Testis (tissue), 3 donors: ENCODE data around the gene NUP93. TPM values are rescaled to one million over a fixed set of nuclear protein-coding genes. Genes with fewer than 3 reads are reported as not detected.
"Not testable (repeated sequence)": the region's sequence is repeated elsewhere in the genome, so short reads cannot be mapped to it uniquely, and the experiment has no call there.

Source experiments
- DNase-seq: peaks from one replicate; pipeline ENCODE4 v3.0.0-alpha.2; 2019
- H3K27ac ChIP-seq, 2 donors: fragments of 200-600 bp; sonication (generic); one replicate each; pipeline ENCODE4 v1.5.1; 2019
- H3K27me3 ChIP-seq: fragments of 200-600 bp; sonication (generic); one replicate; pipeline ENCODE4 v1.5.1; 2019
- H3K36me3 ChIP-seq: fragments of 200-600 bp; sonication (generic); one replicate; pipeline ENCODE4 v1.5.1; 2017; ENCODE audit warnings: low read depth; ENCODE audit errors: missing control alignments
- H3K4me1 ChIP-seq: fragments of 200-600 bp; sonication (generic); one replicate; pipeline ENCODE4 v1.5.1; 2019
- H3K4me3 ChIP-seq, 2 donors: fragments of 200-600 bp; sonication (generic); one replicate each; pipeline ENCODE4 v1.5.1; 2017 to 2019
- H3K9me3 ChIP-seq: fragments of 200-600 bp; sonication (generic); one replicate; pipeline ENCODE4 v1.5.1; 2017
- CTCF ChIP-seq, 3 experiments: fragments of 450-650 bp in 2 of 3; fragments of 200-600 bp in 1 of 3; sonication (generic) in 1 of 3; IDR thresholded peaks; one replicate each; pipeline ENCODE4 v1.5.1; 2016 to 2019; ENCODE audit warnings: antibody characterized with exemption in 3 of 3, mild to moderate bottlenecking in 2 of 3, moderate library complexity in 1 of 3
- POLR2A ChIP-seq: fragments of 450-650 bp; IDR thresholded peaks from one replicate; pipeline ENCODE4 v1.6.1; 2017; ENCODE audit warnings: antibody characterized with exemption, mild to moderate bottlenecking, moderate library complexity
- WGBS, 2 donors: methylation state at CpG; one replicate each; pipeline ENCODE4 v1.1.5; 2018; 5-methylcytosine and 5-hydroxymethylcytosine counted together
- intact Hi-C: fragments of 100-400 bp; cut with DNase I; formaldehyde crosslinking; loops from one replicate; pipeline ENCODE4 v1.15.1; 2023; ENCODE audit warnings: low total_unique reads
- polyA plus RNA-seq: library from polyadenylated mRNA; stranded (reverse); fragments of 350-450 nt; fragmentation: Illumina TruSeq; extraction: RNeasy Lipid Tissue Mini Kit (QIAGEN cat#74804); gene quantifications from one replicate; pipeline ENCODE4 v1.2.3, GENCODE V29; 2014; ENCODE audit warnings: low read depth, low replicate concordance; ENCODE audit not compliant: insufficient read depth
- total RNA-seq, 2 donors: library from RNA; depleted of rRNA; stranded (reverse); fragments of >200 nt; gene quantifications; one replicate each; pipeline ENCODE4 v1.2.3, GENCODE V29; 2016

Gene NUP93
- total and polyA plus RNA-seq, 3 donors from 2014 or later = 94.2 to 147 (median 102) TPM

GRCh38 chr16:56797861-56798260 lies 67.9 kb downstream of the NUP93 start:
- intact Hi-C loops = no loop called here
- 84 to 91% methylated on average over 2 of the region's 2 CpGs for WGBS, 2 donors
- no peaks in the 10 kb centered on the region for H3K9me3 ChIP-seq
- no peak overlapping the region for H3K27ac ChIP-seq
- no peaks in the 10 kb centered on the region for H3K36me3 ChIP-seq
- no peaks in the 10 kb centered on the region for H3K27me3 ChIP-seq
- H3K4me1 ChIP-seq = no peaks in the 10 kb centered on the region
- no peak for TF ChIP-seq POLR2A
- no peak for TF ChIP-seq CTCF (IDR thresholded peaks at IDR 0.05)
- H3K4me3 ChIP-seq = no peak overlapping the region
- DNase-seq = no peak

GRCh38 chr16:56798955-56799354 lies 69.0 kb downstream of the NUP93 start:
- intact Hi-C loops = no loop called here
- WGBS, 2 donors = 95 to 96% methylated on average over 3 of the region's 3 CpGs
- no peak for DNase-seq
- no peaks in the 10 kb centered on the region for H3K27me3 ChIP-seq
- no peaks in the 10 kb centered on the region for H3K9me3 ChIP-seq
- H3K4me3 ChIP-seq = no peak overlapping the region
- TF ChIP-seq POLR2A (no peak), CTCF (IDR thresholded peaks at IDR 0.05) (no peak)
- no peaks in the 10 kb centered on the region for H3K36me3 ChIP-seq
- H3K27ac ChIP-seq = no peak overlapping the region
- no peaks in the 10 kb centered on the region for H3K4me1 ChIP-seq

GRCh38 chr16:56800355-56800754 lies 70.4 kb downstream of the NUP93 start:
- DNase-seq = no peak
- Histone ChIP-seq H3K4me1 (no peaks in the 10 kb centered on the region), H3K27me3 (no peaks in the 10 kb centered on the region), H3K27ac (no peak overlapping the region), H3K4me3 (no peak overlapping the region), H3K9me3 (no peaks in the 10 kb centered on the region), H3K36me3 (no peaks in the 10 kb centered on the region)
- intact Hi-C loops = no loop called here
- 84 to 92% methylated on average over 1 of the region's 1 CpG for WGBS, 2 donors
- TF ChIP-seq POLR2A (no peak), CTCF (IDR thresholded peaks at IDR 0.05) (no peak)

GRCh38 chr16:56801762-56802161 lies 71.8 kb downstream of the NUP93 start:
- intact Hi-C loops = no loop called here
- Histone ChIP-seq H3K4me3 (no peak overlapping the region), H3K4me1 (peaks cover 10% of the 10 kb centered on the region), H3K27me3 (no peaks in the 10 kb centered on the region), H3K9me3 (no peaks in the 10 kb centered on the region), H3K36me3 (no peaks in the 10 kb centered on the region), H3K27ac (no peak overlapping the region)
- no peak for DNase-seq
- TF ChIP-seq POLR2A (no peak), CTCF (IDR thresholded peaks at IDR 0.05) (no peak)
- WGBS, 2 donors = 65 to 79% methylated on average over 3 of the region's 3 CpGs

- Histone ChIP-seq H3K36me3 (no peaks in the 10 kb centered on the region), H3K4me1 (peaks cover 12% of the 10 kb centered on the region), H3K27ac (peak overlapping the region in 1 of 2 donors; percentile 36), H3K4me3 (no peak overlapping the region), H3K27me3 (no peaks in the 10 kb centered on the region), H3K9me3 (no peaks in the 10 kb centered on the region)
- TF ChIP-seq CTCF (IDR thresholded peaks at IDR 0.05) (no peak), POLR2A (no peak)
- no peak for DNase-seq
- intact Hi-C loops = no loop called here
- WGBS, 2 donors = 82 to 83% methylated on average over 3 of the region's 3 CpGs
These were observed 77.2 kb downstream of the NUP93 start for GRCh38 chr16:56807011-56807675.

GRCh38 chr16:56807676-56808067 lies 77.7 kb downstream of the NUP93 start:
- WGBS, 2 donors = 92 to 97% methylated on average over 9 of the region's 9 CpGs

More at GRCh38 chr16:56807676-56808067, 77.7 kb downstream of the NUP93 start:
- H3K27me3 ChIP-seq, H3K36me3 ChIP-seq, intact Hi-C loops, H3K27ac ChIP-seq, H3K4me3 ChIP-seq, H3K9me3 ChIP-seq, DNase-seq: not testable (repeated sequence)
- peaks cover 12% of the 10 kb centered on the region for H3K4me1 ChIP-seq
